Activated CD4-positive, alpha-beta T cell treated with anti-CD3 and anti-CD28 coated beads, Interleukin-2, amount 10 ng/mL, durations not matched to agents 7 days and 5 days (primary cell): ENCODE data around the gene MSH3. TPM values are rescaled to one million over a fixed set of nuclear protein-coding genes. Genes with fewer than 3 reads are reported as not detected.
"Not testable (repeated sequence)": the region's sequence is repeated elsewhere in the genome, so short reads cannot be mapped to it uniquely, and the experiment has no call there.

Experiments used
- CTCF ChIA-PET: fragments of 350-600 bp; sonication (Branson Sonifier 250); formaldehyde crosslinking; loops from one replicate; lab custom pipeline; 2021; ENCODE audit warnings: antibody characterized with exemption; lab: Charles Lee
- POLR2A ChIA-PET: fragments of 350-600 bp; sonication (Branson Sonifier 250); formaldehyde crosslinking; loops from one replicate; lab custom pipeline; 2021; ENCODE audit warnings: antibody characterized with exemption; lab: Charles Lee
- DNase-seq: peaks from one replicate; pipeline ENCODE4 v3.0.0-alpha.2; 2020
- H3K27ac Mint-ChIP-seq: one replicate; pipeline ENCODE4 v1.8.0; 2021; ENCODE audit warnings: mild to moderate bottlenecking, moderate library complexity, mixed read lengths
- H3K27me3 Mint-ChIP-seq: one replicate; pipeline ENCODE4 v1.8.0; 2021; ENCODE audit warnings: mixed read lengths
- H3K36me3 Mint-ChIP-seq: one replicate; pipeline ENCODE4 v1.8.0; 2021; ENCODE audit warnings: low read depth, mixed read lengths
- H3K4me1 Mint-ChIP-seq: one replicate; pipeline ENCODE4 v1.8.0; 2021; ENCODE audit warnings: mixed read lengths
- H3K4me3 Mint-ChIP-seq: one replicate; pipeline ENCODE4 v1.8.0; 2021; ENCODE audit warnings: mild to moderate bottlenecking, moderate library complexity, mixed read lengths
- H3K9me3 Mint-ChIP-seq: one replicate; pipeline ENCODE4 v1.8.0; 2021; ENCODE audit warnings: mixed read lengths
- total RNA-seq, 2 experiments: library from RNA; stranded (reverse); gene quantifications; one replicate each; pipeline ENCODE4 v1.2.3, GENCODE V29; 2021

The MSH3 gene
- total RNA-seq, 2 experiments from 2014 or later, result 23.2 to 25.4 TPM

DNA sequence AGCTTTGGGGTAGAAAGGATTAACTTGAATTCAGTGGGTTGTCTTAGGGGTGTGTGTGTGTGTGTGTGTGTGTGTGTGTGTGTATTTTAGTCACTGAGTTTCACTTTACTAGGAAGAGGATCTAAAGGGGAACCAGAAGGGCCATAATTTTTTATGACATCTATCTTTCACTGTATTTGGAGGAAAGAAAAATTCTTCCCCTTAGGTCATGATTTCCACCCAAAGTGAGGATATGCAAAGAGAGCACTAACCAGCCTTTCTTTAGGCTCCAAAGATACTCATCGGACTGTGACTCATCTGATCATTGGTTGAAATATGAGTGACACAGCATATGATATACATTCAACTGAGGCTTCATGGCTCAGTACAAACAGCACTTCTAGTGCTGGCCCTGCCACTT, 230.5 kb downstream of the MSH3 start:
- peaks cover 29% of the 10 kb centered on the region for H3K36me3 Mint-ChIP-seq
- H3K4me1 Mint-ChIP-seq, result peaks cover 7% of the 10 kb centered on the region
- no peak overlapping the region for H3K27ac Mint-ChIP-seq
- H3K9me3 Mint-ChIP-seq, result peaks cover 4% of the 10 kb centered on the region
- CTCF ChIA-PET, result interaction anchor here (1.4 kb wide), 1 partner anchor 223 kb away, joined by 3 read pairs; no protein-coding TSS in a partner anchor
- no peak for DNase-seq
- H3K4me3 Mint-ChIP-seq, result no peak overlapping the region
- H3K27me3 Mint-ChIP-seq, result no peaks in the 10 kb centered on the region
- POLR2A ChIA-PET, result no interaction called here

DNA sequence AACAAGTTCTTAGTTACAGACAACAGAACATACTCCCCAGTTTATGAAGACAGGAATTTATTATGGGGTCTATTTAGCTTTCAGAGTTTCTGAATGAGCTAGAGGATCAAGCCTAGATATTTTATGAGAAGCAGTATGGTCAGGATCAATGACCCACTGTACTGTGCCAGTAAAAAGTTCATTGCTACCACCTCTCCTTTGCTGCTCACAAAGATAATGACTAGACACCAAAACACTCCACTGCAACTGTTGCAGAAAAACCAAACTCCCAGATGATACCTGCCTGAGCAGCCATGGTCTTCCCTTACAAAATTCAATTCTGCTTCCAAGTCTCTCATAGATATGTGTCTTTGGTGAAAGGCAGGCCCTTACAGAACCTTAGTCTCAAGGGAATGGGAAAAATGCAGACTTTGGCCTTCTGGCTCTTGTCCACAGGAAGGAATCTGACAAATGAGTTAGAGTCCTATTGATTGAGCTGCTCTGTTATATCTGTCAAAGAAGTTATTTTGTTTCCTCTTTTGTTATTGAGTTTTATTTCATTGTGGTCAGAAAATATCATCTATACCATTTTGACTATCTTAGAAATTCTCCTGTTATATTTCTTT, 231.0 kb downstream of the MSH3 start:
- ChIA-PET POLR2A (no interaction called here), CTCF (interaction anchor here (1.4 kb wide), 1 partner anchor 222 kb away, joined by 3 read pairs; no protein-coding TSS in a partner anchor)
- Mint-ChIP-seq H3K4me3 (no peak overlapping the region), H3K27ac (no peak overlapping the region), H3K36me3 (peaks cover 28% of the 10 kb centered on the region), H3K4me1 (peaks cover 7% of the 10 kb centered on the region), H3K27me3 (no peaks in the 10 kb centered on the region), H3K9me3 (peaks cover 4% of the 10 kb centered on the region)
- no peak for DNase-seq

DNA sequence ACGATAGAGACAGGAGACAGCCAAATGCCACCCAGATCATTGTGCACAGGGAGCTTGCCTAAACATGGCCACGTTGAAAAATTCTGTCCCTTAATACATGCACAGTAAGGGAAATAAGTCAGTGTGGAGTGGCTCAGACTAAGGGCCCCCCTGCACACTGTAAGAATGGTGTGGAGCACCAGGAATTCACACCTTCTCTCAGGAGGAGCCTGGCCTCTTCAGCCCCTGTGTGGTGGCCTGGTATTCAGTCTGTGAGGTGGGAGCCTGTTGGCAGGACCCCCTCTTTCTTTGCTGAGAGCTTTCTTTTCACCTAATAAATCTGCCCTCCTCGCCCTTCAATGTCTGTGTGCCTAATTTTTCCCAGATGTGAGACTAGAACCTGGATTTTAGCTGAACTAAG, 239.6 kb downstream of the MSH3 start:
- peaks cover 15% of the 10 kb centered on the region for H3K36me3 Mint-ChIP-seq
- POLR2A ChIA-PET, result no interaction called here
- no peak overlapping the region for H3K27ac Mint-ChIP-seq
- H3K4me3 Mint-ChIP-seq, result no peak overlapping the region
- H3K9me3 Mint-ChIP-seq, result peaks cover 5% of the 10 kb centered on the region
- no peak for DNase-seq
- CTCF ChIA-PET, result no interaction called here
- H3K4me1 Mint-ChIP-seq, result no peaks in the 10 kb centered on the region
- no peaks in the 10 kb centered on the region for H3K27me3 Mint-ChIP-seq

DNA sequence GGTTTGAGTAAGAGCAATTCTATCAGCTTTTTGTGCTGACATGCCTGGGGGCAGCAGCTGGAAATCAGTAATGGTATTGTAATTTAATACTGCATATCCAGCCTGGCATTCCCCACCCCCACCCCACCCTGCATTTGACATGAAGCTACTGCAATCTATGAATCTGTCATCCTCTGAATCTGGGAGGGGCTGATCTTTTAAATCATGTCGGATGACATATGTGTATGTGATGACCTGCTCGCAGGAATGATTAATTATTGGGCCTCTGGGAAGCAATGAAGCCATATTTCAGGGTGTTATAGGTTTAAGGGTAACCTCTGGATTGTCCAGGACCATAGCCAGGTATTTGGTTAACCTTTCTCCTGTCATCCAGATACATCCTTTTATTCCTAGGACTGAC, 241.1 kb downstream of the MSH3 start:
- H3K4me3 Mint-ChIP-seq, result no peak overlapping the region
- ChIA-PET CTCF (interaction anchor here (0.9 kb wide), 1 partner anchor 8 kb away, joined by 4 read pairs; no protein-coding TSS in a partner anchor), POLR2A (no interaction called here)
- no peaks in the 10 kb centered on the region for H3K4me1 Mint-ChIP-seq
- no peak overlapping the region for H3K27ac Mint-ChIP-seq
- peaks cover 5% of the 10 kb centered on the region for H3K9me3 Mint-ChIP-seq
- no peaks in the 10 kb centered on the region for H3K27me3 Mint-ChIP-seq
- H3K36me3 Mint-ChIP-seq, result peaks cover 13% of the 10 kb centered on the region
- DNase-seq, result no peak

DNA sequence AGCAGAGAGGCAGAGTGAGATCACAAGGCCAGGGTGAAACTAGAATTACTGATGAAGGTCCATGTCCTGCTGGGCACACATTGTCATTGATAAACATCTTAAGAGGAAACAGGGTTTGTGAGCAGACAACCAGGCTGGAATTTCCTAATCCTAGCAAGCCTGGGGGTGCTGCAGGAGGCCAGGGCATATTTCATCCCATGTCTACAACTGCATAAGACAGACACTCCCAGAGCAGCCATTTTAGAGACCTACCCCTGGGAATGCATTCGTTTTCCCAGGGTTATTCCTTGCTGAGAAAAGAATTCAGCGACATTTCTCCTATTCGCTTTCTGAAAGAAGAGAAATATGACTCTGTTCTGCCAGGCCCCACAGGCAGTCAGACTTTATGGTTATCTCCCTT, 248.2 kb downstream of the MSH3 start:
- POLR2A ChIA-PET, CTCF ChIA-PET, H3K27me3 Mint-ChIP-seq, H3K4me3 Mint-ChIP-seq, H3K27ac Mint-ChIP-seq, H3K4me1 Mint-ChIP-seq, DNase-seq: not testable (repeated sequence)
- peaks cover 18% of the 10 kb centered on the region for H3K9me3 Mint-ChIP-seq
- H3K36me3 Mint-ChIP-seq, result peaks cover 19% of the 10 kb centered on the region

DNA sequence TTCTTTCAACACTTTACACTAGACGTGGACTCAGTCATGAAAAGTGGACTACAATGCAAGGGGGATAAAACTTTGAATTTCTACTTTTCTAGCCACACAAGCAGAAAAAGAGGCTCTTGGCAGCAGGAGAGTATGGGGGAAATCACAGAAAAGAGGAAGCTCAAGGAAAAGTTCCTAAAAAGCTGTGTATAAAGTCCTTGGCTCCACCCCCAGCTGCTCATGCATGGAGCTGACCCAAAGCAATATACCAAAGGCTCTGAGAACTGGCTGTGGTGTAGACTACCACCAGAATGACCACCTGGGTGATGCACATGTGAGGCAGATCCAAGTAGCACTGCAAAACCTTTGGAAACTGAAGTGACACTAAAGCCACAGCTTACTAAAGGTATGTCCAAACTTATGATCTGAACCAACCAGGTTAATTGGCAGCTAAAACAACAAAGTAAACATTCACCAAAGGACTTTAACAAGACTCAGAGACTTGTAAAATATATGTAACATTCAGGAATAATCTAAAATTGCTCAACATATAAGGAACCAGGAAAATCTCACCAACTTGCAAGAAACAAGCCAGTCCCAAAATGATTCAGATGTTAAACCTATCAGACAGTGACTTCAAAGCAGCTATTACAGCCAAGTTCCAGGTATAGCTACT, 250.2 kb downstream of the MSH3 start:
- H3K9me3 Mint-ChIP-seq, result peaks cover 18% of the 10 kb centered on the region
- POLR2A ChIA-PET, result no interaction called here

DNA sequence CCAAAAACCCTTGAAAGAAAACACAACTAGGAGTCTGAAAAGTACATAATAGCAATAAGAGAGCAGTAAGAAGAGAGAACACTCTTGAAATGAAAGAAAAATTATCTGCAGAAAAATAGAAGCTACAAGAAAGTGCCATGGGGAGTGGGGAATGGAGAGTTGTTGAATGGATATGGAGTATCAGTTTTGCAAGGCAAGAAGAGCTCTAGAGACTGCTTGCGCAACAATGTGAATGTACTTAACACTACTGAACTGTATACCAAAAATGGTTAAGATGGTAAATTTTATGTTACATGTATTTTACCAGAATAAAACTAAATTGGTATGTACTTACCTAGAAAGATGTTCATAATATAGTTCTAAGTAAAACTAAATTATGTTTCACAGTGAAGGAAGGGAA, 251.0 kb downstream of the MSH3 start:
- peaks cover 19% of the 10 kb centered on the region for H3K36me3 Mint-ChIP-seq
- no peaks in the 10 kb centered on the region for H3K4me1 Mint-ChIP-seq
- DNase-seq, result no peak
- ChIA-PET POLR2A (no interaction called here), CTCF (no interaction called here)
- H3K9me3 Mint-ChIP-seq, result peaks cover 18% of the 10 kb centered on the region
- H3K4me3 Mint-ChIP-seq, result no peak overlapping the region
- no peaks in the 10 kb centered on the region for H3K27me3 Mint-ChIP-seq
- no peak overlapping the region for H3K27ac Mint-ChIP-seq

More for the DNA sequence above, 250.2 kb downstream of the MSH3 start:
- Mint-ChIP-seq H3K4me3 (no peak overlapping the region), H3K36me3 (peaks cover 19% of the 10 kb centered on the region), H3K27ac (no peak overlapping the region), H3K4me1 (no peaks in the 10 kb centered on the region), H3K27me3 (no peaks in the 10 kb centered on the region)
- DNase-seq, result no peak
- CTCF ChIA-PET, result interaction anchor here (0.5 to 1.0 kb wide), 2 partner anchors 22 to 380 kb away, joined by 4 to 6 read pairs; no protein-coding TSS in a partner anchor

DNA sequence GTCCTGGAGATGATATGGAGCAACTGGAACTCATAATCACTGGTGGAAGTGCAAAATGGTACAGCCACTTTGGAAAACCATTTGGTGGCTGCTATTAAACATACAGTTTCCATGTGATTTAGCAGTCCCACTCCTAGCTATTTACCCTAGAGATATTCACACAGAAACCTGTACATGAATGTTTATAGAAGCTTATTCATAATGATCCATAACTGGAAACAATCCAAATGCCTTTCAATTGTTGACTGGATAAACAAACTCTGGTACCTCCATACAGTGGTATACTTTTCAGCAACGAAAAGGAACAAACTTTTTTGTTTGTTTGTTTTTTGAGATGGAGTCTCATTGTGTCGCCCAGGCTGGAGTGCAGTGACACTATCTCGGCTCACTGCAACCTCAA, 258.0 kb downstream of the MSH3 start:
- H3K36me3 Mint-ChIP-seq, result peaks cover 5% of the 10 kb centered on the region
- ChIA-PET CTCF (no interaction called here), POLR2A (no interaction called here)
- H3K27ac Mint-ChIP-seq, result no peak overlapping the region
- H3K4me3 Mint-ChIP-seq, result no peak overlapping the region
- no peak for DNase-seq
- no peaks in the 10 kb centered on the region for H3K27me3 Mint-ChIP-seq
- H3K9me3 Mint-ChIP-seq, result peaks cover 8% of the 10 kb centered on the region
- peaks cover 10% of the 10 kb centered on the region for H3K4me1 Mint-ChIP-seq

DNA sequence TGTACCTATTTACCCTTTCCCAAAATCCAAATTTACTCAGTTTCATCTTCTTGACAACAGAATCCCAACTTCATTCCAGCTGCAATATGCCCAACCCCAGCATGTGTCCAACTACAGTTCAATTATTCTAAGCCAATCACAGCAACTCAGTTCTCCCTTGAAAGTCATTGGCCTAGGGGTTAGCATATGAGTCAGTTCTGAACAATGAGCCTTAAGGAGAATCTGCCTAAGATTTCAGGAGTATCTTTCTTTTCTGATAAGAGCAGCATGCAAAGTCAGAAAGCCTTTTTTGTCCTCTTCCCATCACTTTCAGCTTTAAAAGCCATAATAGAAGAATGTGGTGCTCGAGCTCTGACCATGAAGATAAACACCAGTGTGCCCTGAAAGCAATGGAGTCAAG, 261.3 kb downstream of the MSH3 start:
- Mint-ChIP-seq H3K4me3 (no peak overlapping the region), H3K9me3 (peaks cover 10% of the 10 kb centered on the region), H3K36me3 (peaks cover 5% of the 10 kb centered on the region), H3K27ac (no peak overlapping the region), H3K4me1 (peaks cover 20% of the 10 kb centered on the region), H3K27me3 (no peaks in the 10 kb centered on the region)
- ChIA-PET CTCF (interaction anchor here (0.6 to 1.3 kb wide), 4 partner anchors 9 to 250 kb away, joined by 3 to 5 read pairs (median 4); no protein-coding TSS in a partner anchor), POLR2A (no interaction called here)
- DNase-seq, result no peak

DNA sequence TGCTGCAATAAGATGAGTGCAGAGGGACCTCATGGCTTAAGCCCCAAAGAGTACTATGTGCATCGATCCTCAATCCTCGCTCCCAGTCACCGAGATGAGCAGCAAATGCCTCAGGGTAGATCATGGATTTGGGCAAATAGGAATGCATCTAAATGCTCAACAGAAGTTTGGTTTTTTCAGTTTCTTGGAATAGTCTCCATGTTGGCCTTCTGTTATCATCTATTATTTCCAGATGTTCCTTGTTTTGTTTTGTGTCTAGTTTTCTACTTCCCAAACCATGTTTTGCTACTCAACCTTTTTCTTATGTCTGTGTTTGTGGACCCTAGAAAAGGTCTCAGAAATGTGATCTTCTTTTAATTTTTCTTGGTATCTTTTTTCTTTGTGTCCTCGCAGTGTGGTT, 262.2 kb downstream of the MSH3 start:
- ChIA-PET CTCF (interaction anchor here (1.3 kb wide), 1 partner anchor 19 kb away, joined by 3 read pairs; no protein-coding TSS in a partner anchor), POLR2A (no interaction called here)
- Mint-ChIP-seq H3K9me3 (peaks cover 10% of the 10 kb centered on the region), H3K4me3 (no peak overlapping the region), H3K27me3 (no peaks in the 10 kb centered on the region), H3K27ac (no peak overlapping the region), H3K36me3 (peaks cover 5% of the 10 kb centered on the region), H3K4me1 (peaks cover 20% of the 10 kb centered on the region)
- no peak for DNase-seq

DNA sequence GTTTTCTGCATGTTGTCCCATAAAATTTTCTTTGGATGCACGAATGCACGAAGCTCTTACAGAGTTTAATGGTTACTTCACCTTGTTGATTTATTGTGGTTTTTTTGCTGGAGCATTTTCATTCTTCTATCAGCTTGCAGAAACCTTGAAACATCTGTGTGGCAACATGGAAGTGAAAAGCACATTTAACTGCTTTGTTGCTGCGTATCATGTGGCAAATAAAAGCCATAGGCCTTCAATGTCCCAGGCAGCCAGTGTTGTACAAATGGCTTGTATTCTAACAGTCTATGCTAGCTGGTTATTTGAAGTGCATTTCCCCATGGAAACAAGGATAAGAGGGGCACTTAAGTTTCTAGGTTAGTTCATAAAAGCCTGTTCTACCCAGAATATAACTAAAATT, 263.2 kb downstream of the MSH3 start:
- Mint-ChIP-seq H3K9me3 (peaks cover 7% of the 10 kb centered on the region), H3K4me1 (peaks cover 20% of the 10 kb centered on the region), H3K36me3 (no peaks in the 10 kb centered on the region), H3K27me3 (no peaks in the 10 kb centered on the region), H3K4me3 (no peak overlapping the region), H3K27ac (no peak overlapping the region)
- DNase-seq, result no peak
- POLR2A ChIA-PET, result no interaction called here
- CTCF ChIA-PET, result interaction anchor here (1.1 kb wide), 1 partner anchor 18 kb away, joined by 3 read pairs; no protein-coding TSS in a partner anchor

DNA sequence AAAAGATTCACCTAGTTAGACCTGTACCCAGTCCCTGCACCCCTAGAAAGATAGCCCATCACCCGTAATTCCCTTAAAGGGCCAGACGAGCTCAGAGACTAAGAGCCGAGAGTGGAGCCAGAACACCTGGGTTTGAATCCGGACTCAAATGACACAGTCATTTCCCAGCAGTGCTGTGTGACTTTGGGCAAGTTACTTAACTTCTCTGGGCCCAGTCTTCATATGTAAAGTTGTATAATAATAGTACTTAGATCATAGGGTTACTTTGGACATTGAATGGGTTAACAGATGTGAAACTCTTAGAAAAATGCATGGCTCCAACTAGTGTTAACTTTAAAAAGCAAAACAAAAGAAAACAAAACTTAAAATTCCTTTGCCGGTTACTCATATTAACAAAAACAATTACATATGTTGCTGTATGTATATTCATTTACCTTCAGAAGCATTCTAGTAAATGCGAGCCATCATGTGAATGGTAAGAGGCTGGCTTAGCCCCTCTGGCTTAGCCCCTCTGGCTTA, 265.3 kb downstream of the MSH3 start:
- no peaks in the 10 kb centered on the region for H3K36me3 Mint-ChIP-seq
- no peak overlapping the region for H3K4me3 Mint-ChIP-seq
- peaks cover 3% of the 10 kb centered on the region for H3K27me3 Mint-ChIP-seq
- DNase-seq, result no peak
- ChIA-PET POLR2A (no interaction called here), CTCF (interaction anchor here (1.1 to 1.8 kb wide), 3 partner anchors 13 to 188 kb away, joined by 3 to 5 read pairs (median 5); no protein-coding TSS in a partner anchor)
- peaks cover 20% of the 10 kb centered on the region for H3K4me1 Mint-ChIP-seq
- H3K9me3 Mint-ChIP-seq, result peaks cover 4% of the 10 kb centered on the region
- H3K27ac Mint-ChIP-seq, result no peak overlapping the region

DNA sequence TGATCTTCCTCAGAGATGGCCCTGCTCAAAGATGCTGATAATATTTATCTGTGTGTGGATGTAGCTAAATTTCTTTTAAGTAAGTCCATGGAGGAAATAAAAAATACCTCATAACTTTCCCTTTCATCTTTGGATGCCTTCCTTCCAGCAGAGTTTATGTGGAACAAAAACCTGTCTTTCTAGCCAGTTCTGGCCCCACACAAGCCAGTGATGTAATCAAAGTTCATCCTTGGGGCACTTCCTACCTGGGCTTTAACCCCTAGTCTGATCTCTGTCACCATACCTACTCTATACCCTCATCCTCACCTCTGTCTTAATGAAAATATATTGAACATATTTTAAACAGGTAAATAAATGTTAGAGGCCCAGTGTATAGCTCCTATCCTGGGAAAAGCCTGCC, 265.9 kb downstream of the MSH3 start:
- Mint-ChIP-seq H3K27ac (no peak overlapping the region), H3K9me3 (peaks cover 3% of the 10 kb centered on the region), H3K4me3 (no peak overlapping the region), H3K27me3 (peaks cover 3% of the 10 kb centered on the region), H3K4me1 (peaks cover 20% of the 10 kb centered on the region), H3K36me3 (no peaks in the 10 kb centered on the region)
- ChIA-PET POLR2A (no interaction called here), CTCF (interaction anchor here (1.0 to 1.8 kb wide), 3 partner anchors 99 to 213 kb away, joined by 3 to 5 read pairs (median 3); no protein-coding TSS in a partner anchor)
- no peak for DNase-seq
